ENCODE data around the gene WDPCP.
A peak's percentile ranks its signal among the peaks of the same experiment; 100 is the strongest.

Gene WDPCP

DNA sequence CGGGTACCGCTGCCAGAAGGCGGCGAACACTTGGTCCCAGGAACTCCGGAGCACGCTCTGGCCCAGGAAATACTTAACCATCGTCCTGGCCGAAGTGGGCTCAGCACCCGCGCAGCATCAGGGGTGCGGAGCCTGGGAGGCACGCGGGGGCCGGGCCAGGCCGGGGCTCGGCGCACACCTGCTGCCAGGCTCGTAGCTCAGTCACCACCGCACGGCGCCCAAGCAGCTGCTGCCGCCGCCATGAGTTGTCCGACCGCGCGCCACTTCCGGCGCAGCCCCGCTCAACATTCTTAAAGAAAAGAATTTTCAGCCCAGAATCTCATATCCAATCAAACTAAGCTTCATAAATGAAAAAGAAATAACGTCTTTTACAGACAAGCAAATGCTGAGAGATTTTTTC lies 34.5 kb upstream of the WDPCP start:
- Histone ChIP-seq H3K27ac (ENCODE audit: poor library complexity, severe bottlenecking) (no peak overlapping the region), H3K4me3 (ENCODE audit: severe bottlenecking) (no peak overlapping the region), H3K36me3 (ENCODE audit: low read depth) (no peaks in the 10 kb centered on the region), H3K27me3 (ENCODE audit: insufficient read depth, poor library complexity, severe bottlenecking) (no peaks in the 10 kb centered on the region), H3K4me1 (ENCODE audit: insufficient read depth, poor library complexity, severe bottlenecking) (no peaks in the 10 kb centered on the region), H3K9me3 (ENCODE audit: severe bottlenecking) (no peaks in the 10 kb centered on the region)
- DNase-seq (ENCODE audit: low spot score) (no peak), ATAC-seq (ENCODE audit: low read depth) (no peak)
- TF ChIP-seq, protein P1, sequence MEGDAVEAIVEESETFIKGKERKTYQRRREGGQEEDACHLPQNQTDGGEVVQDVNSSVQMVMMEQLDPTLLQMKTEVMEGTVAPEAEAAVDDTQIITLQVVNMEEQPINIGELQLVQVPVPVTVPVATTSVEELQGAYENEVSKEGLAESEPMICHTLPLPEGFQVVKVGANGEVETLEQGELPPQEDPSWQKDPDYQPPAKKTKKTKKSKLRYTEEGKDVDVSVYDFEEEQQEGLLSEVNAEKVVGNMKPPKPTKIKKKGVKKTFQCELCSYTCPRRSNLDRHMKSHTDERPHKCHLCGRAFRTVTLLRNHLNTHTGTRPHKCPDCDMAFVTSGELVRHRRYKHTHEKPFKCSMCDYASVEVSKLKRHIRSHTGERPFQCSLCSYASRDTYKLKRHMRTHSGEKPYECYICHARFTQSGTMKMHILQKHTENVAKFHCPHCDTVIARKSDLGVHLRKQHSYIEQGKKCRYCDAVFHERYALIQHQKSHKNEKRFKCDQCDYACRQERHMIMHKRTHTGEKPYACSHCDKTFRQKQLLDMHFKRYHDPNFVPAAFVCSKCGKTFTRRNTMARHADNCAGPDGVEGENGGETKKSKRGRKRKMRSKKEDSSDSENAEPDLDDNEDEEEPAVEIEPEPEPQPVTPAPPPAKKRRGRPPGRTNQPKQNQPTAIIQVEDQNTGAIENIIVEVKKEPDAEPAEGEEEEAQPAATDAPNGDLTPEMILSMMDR (IDR thresholded peaks at IDR 0.05; ENCODE audit: poor library complexity, severe bottlenecking): no peak

DNA sequence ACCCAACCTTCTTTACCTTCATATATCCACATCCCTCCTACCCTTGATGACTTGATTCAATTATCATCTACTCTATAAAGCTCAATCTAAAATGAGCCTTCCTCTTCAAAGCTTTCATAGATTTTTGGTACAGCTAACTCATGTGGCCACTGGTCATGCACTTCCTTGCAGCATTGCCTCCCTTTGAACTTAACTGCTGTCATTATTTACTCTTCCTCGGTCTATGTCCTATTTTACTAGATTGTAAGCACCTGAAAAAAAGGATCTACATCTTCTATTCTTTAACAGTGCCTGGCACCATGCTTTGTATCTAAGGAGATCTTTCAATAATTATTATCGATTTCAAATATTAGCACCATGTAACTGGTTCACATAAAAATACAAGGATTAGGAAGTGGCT lies 31.1 kb upstream of the WDPCP start:
- TF ChIP-seq, protein P1 (IDR thresholded peaks at IDR 0.05; ENCODE audit: poor library complexity, severe bottlenecking): no peak
- H3K36me3 ChIP-seq (ENCODE audit: low read depth): no peaks in the 10 kb centered on the region
- ATAC-seq (ENCODE audit: low read depth) (no peak), DNase-seq (ENCODE audit: low spot score) (no peak)
- H3K9me3 ChIP-seq (ENCODE audit: severe bottlenecking): no peaks in the 10 kb centered on the region
- H3K4me1 ChIP-seq (ENCODE audit: insufficient read depth, poor library complexity, severe bottlenecking): peaks cover 21% of the 10 kb centered on the region
- H3K27ac ChIP-seq (ENCODE audit: poor library complexity, severe bottlenecking): no peak overlapping the region
- H3K4me3 ChIP-seq (ENCODE audit: severe bottlenecking): no peak overlapping the region
- H3K27me3 ChIP-seq (ENCODE audit: insufficient read depth, poor library complexity, severe bottlenecking): no peaks in the 10 kb centered on the region

DNA sequence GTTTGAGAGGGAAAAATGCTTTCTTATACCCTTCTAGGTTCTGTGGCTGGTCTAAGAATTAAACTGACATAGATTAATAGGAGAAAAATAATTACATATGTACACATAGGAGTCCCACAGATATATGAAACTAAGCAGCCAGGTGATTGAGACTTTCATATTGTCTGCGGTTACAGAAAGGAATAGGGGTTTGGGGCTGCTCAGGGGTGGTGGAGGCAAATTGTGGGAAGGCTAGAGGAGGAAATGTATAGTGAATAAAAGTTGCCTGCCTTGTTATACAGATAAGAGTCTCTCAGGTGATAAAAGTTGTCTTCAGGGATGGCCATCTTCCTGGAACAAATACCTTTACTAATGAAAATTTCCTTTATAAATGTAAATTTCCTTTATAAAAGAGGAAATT lies 29.1 kb upstream of the WDPCP start:
- Histone ChIP-seq H3K4me1 (ENCODE audit: insufficient read depth, poor library complexity, severe bottlenecking) (peaks cover 31% of the 10 kb centered on the region), H3K4me3 (ENCODE audit: severe bottlenecking) (no peak overlapping the region), H3K27ac (ENCODE audit: poor library complexity, severe bottlenecking) (peak overlapping the region; percentile 99), H3K36me3 (ENCODE audit: low read depth) (no peaks in the 10 kb centered on the region), H3K27me3 (ENCODE audit: insufficient read depth, poor library complexity, severe bottlenecking) (no peaks in the 10 kb centered on the region), H3K9me3 (ENCODE audit: severe bottlenecking) (no peaks in the 10 kb centered on the region)
- ATAC-seq (ENCODE audit: low read depth) (no peak), DNase-seq (ENCODE audit: low spot score) (no peak)
- TF ChIP-seq, protein P1 (IDR thresholded peaks at IDR 0.05; ENCODE audit: poor library complexity, severe bottlenecking): no peak

DNA sequence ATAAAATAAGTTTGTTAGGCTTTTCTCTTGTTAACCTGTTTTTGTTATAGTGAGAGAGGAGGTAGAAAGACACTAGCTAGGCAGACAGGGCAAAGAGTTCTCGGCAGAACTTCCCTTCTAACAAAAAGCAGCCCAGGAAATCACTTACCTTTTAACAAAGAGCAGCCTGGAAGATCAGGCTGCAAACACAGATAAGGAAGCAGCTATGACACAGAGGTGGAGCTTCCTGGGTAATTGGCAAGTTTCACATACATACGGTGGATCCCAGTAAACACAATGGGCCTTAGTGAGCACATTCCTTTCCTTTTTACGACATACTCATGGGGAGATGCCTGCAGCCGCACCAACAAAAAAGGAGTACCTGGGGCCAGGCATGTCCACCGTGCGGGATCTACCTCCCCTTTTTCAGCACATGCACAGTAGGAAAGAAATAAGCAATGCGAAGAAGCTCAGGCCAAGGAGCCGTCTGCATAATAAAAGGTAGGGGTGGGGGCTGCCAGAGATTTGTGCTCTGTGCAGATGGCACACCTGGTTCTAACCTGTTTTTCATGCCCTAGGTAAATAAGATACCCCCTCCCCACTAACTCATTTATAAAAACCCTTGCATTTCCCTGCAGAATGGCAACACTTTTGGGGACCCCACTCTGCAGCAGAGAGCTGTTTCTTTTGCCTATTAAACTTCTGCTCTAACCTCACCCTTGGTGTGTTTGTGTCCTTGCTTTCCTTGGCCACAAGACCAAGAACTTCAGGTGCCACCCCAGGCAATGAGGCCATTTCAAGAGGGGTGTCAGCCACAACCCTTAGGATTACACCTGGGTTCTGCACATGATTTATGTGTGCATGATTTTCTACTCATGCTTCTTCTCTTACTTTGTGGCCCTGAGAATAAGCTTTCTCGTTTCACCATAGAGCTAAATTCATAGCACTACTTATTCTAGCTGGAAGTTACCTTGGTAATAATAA lies 27.0 kb upstream of the WDPCP start:
- Histone ChIP-seq H3K27ac (ENCODE audit: poor library complexity, severe bottlenecking) (peak overlapping the region; percentile 99), H3K27me3 (ENCODE audit: insufficient read depth, poor library complexity, severe bottlenecking) (no peaks in the 10 kb centered on the region), H3K36me3 (ENCODE audit: low read depth) (no peaks in the 10 kb centered on the region), H3K9me3 (ENCODE audit: severe bottlenecking) (no peaks in the 10 kb centered on the region), H3K4me1 (ENCODE audit: insufficient read depth, poor library complexity, severe bottlenecking) (peaks cover 31% of the 10 kb centered on the region), H3K4me3 (ENCODE audit: severe bottlenecking) (peak overlapping the region; percentile 18)
- TF ChIP-seq, protein P1 (IDR thresholded peaks at IDR 0.05; ENCODE audit: poor library complexity, severe bottlenecking): no peak
- ATAC-seq (ENCODE audit: low read depth) (peak; percentile 89), DNase-seq (ENCODE audit: low spot score) (peak; percentile 49)

Measured in RWPE2 (cell line).